Muscle layer of colon (tissue), 2 donors: Measurements from ENCODE around the gene NUDT7.

Source experiments
- H3K27ac ChIP-seq: one replicate; pipeline ENCODE4 v1.7.0; 2013; ENCODE audit warnings: low read depth, mild to moderate bottlenecking, low read length, moderate library complexity
- H3K27me3 ChIP-seq, 2 donors: one replicate each; pipeline ENCODE4 v1.7.0; 2013; ENCODE audit warnings: low read length in 2 of 2, mild to moderate bottlenecking in 2 of 2; ENCODE audit not compliant: insufficient read depth in 2 of 2, control insufficient read depth in 1 of 2
- H3K36me3 ChIP-seq: one replicate; pipeline ENCODE4 v1.7.0; 2013; ENCODE audit warnings: mild to moderate bottlenecking, low read length; ENCODE audit not compliant: insufficient read depth
- H3K4me1 ChIP-seq: one replicate; pipeline ENCODE4 v1.7.0; 2013; ENCODE audit warnings: mild to moderate bottlenecking, low read length; ENCODE audit not compliant: insufficient read depth
- H3K4me3 ChIP-seq, 2 donors: one replicate each; pipeline ENCODE4 v1.7.0; 2013; ENCODE audit warnings: low read length in 2 of 2, low read depth in 1 of 2, mild to moderate bottlenecking in 1 of 2, moderate library complexity in 1 of 2
- H3K9ac ChIP-seq: one replicate; pipeline ENCODE4 v1.7.0; 2013; ENCODE audit warnings: low read length
- H3K9me3 ChIP-seq: one replicate; pipeline ENCODE4 v1.7.0; 2013; ENCODE audit warnings: mild to moderate bottlenecking, low read length
- donor health status: abdominal sarcoma.
- donor health status: Adenocarcinoma of cecum.

Gene NUDT7

GRCh38 chr16:77782694-77783093 lies 60.4 kb downstream of the NUDT7 start:
- H3K4me1 ChIP-seq: no peaks in the 10 kb centered on the region
- no peak overlapping the region for H3K4me3 ChIP-seq
- H3K9ac ChIP-seq: no peak overlapping the region
- H3K27ac ChIP-seq: no peak overlapping the region
- H3K27me3 ChIP-seq: peaks cover 6 to 8% of the 10 kb centered on the region in 2 donors
- H3K36me3 ChIP-seq: no peaks in the 10 kb centered on the region
- H3K9me3 ChIP-seq: no peaks in the 10 kb centered on the region

GRCh38 chr16:77784441-77785372 lies 62.4 kb downstream of the NUDT7 start:
- H3K9ac ChIP-seq: no peak overlapping the region
- H3K4me3 ChIP-seq: no peak overlapping the region
- H3K27me3 ChIP-seq: peaks cover 12 to 28% of the 10 kb centered on the region in 2 donors
- H3K9me3 ChIP-seq: no peaks in the 10 kb centered on the region
- peaks cover 5% of the 10 kb centered on the region for H3K4me1 ChIP-seq
- H3K36me3 ChIP-seq: no peaks in the 10 kb centered on the region
- no peak overlapping the region for H3K27ac ChIP-seq

GRCh38 chr16:77785373-77785764 lies 63.1 kb downstream of the NUDT7 start:
- Histone ChIP-seq H3K9ac (no peak overlapping the region), H3K9me3 (no peaks in the 10 kb centered on the region), H3K27ac (no peak overlapping the region), H3K36me3 (no peaks in the 10 kb centered on the region), H3K4me3 (no peak overlapping the region), H3K27me3 (peaks cover 19 to 35% of the 10 kb centered on the region in 2 donors), H3K4me1 (peaks cover 5% of the 10 kb centered on the region)

GRCh38 chr16:77786186-77786847 lies 64.0 kb downstream of the NUDT7 start:
- Histone ChIP-seq H3K9ac (no peak overlapping the region), H3K36me3 (no peaks in the 10 kb centered on the region), H3K27me3 (peaks cover 21 to 36% of the 10 kb centered on the region in 2 donors), H3K4me3 (no peak overlapping the region), H3K27ac (no peak overlapping the region), H3K9me3 (no peaks in the 10 kb centered on the region), H3K4me1 (peaks cover 5% of the 10 kb centered on the region)

- Histone ChIP-seq H3K9me3 (no peaks in the 10 kb centered on the region), H3K4me3 (no peak overlapping the region), H3K36me3 (no peaks in the 10 kb centered on the region), H3K4me1 (peaks cover 5% of the 10 kb centered on the region), H3K9ac (no peak overlapping the region), H3K27me3 (peaks cover 21 to 36% of the 10 kb centered on the region in 2 donors), H3K27ac (no peak overlapping the region)
These were observed 65.1 kb downstream of the NUDT7 start for GRCh38 chr16:77787452-77787851.

DNA sequence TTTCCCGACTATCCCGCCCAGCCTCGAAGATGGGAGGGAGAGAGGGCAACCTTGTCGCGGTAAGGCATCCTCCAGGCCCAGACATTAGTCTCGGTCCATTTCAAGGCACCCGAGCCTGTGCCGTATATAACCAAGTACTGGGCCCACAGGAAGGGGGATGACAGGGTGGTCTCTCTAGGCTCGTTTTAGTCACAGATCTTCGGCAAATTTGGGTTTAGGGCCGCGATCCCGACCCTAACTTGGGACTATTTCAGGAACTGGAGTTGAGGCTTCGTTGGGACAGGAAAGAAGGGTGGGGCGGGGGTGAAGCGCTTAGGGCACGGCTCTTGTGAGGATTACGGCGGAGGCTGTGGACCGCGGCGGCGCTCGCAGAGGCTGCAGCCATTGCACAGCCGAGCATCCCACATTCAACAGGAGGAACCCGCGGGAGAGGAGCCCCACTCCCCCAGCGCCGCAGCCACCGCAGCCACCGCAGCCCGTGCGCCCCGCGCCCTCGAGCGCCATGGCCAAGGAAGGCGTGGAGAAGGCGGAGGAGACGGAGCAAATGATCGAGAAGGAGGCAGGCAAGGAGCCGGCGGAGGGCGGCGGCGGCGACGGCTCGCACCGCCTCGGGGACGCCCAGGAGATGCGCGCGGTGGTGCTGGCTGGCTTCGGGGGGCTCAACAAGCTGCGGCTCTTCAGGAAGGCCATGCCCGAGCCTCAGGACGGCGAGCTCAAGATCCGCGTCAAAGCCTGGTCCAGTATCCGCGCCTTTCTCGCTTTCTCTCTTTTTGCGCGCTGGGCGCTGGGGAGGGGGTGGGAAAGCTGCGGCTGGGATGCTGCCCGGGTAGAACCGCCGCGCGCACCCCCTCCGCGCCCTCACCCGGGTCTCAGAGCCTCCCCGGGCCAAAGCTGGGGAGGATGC lies 66.1 kb downstream of the NUDT7 start, which contains the start of gene VAT1L:
TSS of gene VAT1L (plus strand) at position 384 of the 904 bp plus-strand sequence. CDS start at position 503, 119 bp downstream.
- no peak within 1 kb of the TSS for H3K27ac ChIP-seq
- peaks cover 21 to 36% of the 10 kb centered on the region in 2 donors for H3K27me3 ChIP-seq
- peak within 1 kb of the TSS; percentile 43 to 54 for H3K4me3 ChIP-seq
- no peak within 1 kb of the TSS for H3K9ac ChIP-seq
- H3K9me3 ChIP-seq: no peaks in the 10 kb centered on the region
- H3K36me3 ChIP-seq: no peaks in the 10 kb centered on the region
- peaks cover 5% of the 10 kb centered on the region for H3K4me1 ChIP-seq

- no peaks in the 10 kb centered on the region for H3K9me3 ChIP-seq
- no peaks in the 10 kb centered on the region for H3K36me3 ChIP-seq
- peak overlapping the region in 1 of 2 donors; percentile 54 for H3K4me3 ChIP-seq
- H3K9ac ChIP-seq: no peak overlapping the region
- peaks cover 5% of the 10 kb centered on the region for H3K4me1 ChIP-seq
- peaks cover 21 to 36% of the 10 kb centered on the region in 2 donors for H3K27me3 ChIP-seq
- H3K27ac ChIP-seq: no peak overlapping the region
These were observed 67.0 kb downstream of the NUDT7 start for GRCh38 chr16:77789085-77790008.

GRCh38 chr16:77790009-77790372 lies 67.7 kb downstream of the NUDT7 start:
- Histone ChIP-seq H3K4me1 (peaks cover 5% of the 10 kb centered on the region), H3K36me3 (no peaks in the 10 kb centered on the region), H3K27ac (no peak overlapping the region), H3K9me3 (no peaks in the 10 kb centered on the region), H3K9ac (no peak overlapping the region), H3K27me3 (peaks cover 21 to 36% of the 10 kb centered on the region in 2 donors), H3K4me3 (no peak overlapping the region)

- H3K4me1 ChIP-seq: peaks cover 5% of the 10 kb centered on the region
- peaks cover 21 to 36% of the 10 kb centered on the region in 2 donors for H3K27me3 ChIP-seq
- no peaks in the 10 kb centered on the region for H3K9me3 ChIP-seq
- H3K9ac ChIP-seq: no peak overlapping the region
- no peak overlapping the region for H3K4me3 ChIP-seq
- H3K27ac ChIP-seq: no peak overlapping the region
- H3K36me3 ChIP-seq: no peaks in the 10 kb centered on the region
These were observed 68.6 kb downstream of the NUDT7 start for GRCh38 chr16:77790912-77791311.
